Erythroblast (primary cell): ENCODE results near the gene MSTO1.
"Not testable (repeated sequence)": the region's sequence is repeated elsewhere in the genome, so short reads cannot be mapped to it uniquely, and the experiment has no call there.

Experiments
- DNase-seq, 2 experiments: peaks; one replicate each; lab custom pipeline; 2025; lab: John Stamatoyannopoulos, UW
- GATA1 ChIP-seq: IDR thresholded peaks from 2 replicates; pipeline ENCODE4 v1.6.1; 2011; ENCODE audit warnings: low read depth, mild to moderate bottlenecking, control low read depth, low read length, moderate library complexity
- POLR2A ChIP-seq: IDR thresholded peaks from 2 replicates; pipeline ENCODE4 v1.6.1; 2011; ENCODE audit warnings: mild to moderate bottlenecking, low read length

Gene MSTO1

GRCh38 chr1:155645648-155646047, 35.6 kb downstream of the MSTO1 start:
- DNase-seq = no peak
- TF ChIP-seq POLR2A = no peak
- TF ChIP-seq GATA1 = no peak

GRCh38 chr1:155646307-155646706, 36.3 kb downstream of the MSTO1 start:
- TF ChIP-seq POLR2A (no peak), GATA1 (no peak)
- DNase-seq = no peak

- TF ChIP-seq POLR2A (no peak), GATA1 (no peak)
- peak in 1 of 2 experiments; percentile 16 for DNase-seq
Observed at GRCh38 chr1:155648207-155649147, 38.5 kb downstream of the MSTO1 start.

GRCh38 chr1:155649676-155650075, 39.7 kb downstream of the MSTO1 start:
- DNase-seq = no peak
- TF ChIP-seq POLR2A = no peak
- TF ChIP-seq GATA1 = no peak

GRCh38 chr1:155650231-155650757, 40.3 kb downstream of the MSTO1 start:
- no peak for TF ChIP-seq GATA1
- TF ChIP-seq POLR2A = no peak
- DNase-seq = no peak

GRCh38 chr1:155651861-155652661, 42.0 kb downstream of the MSTO1 start:
- TF ChIP-seq GATA1 (no peak), POLR2A (no peak)
- no peak for DNase-seq

GRCh38 chr1:155652951-155653350, 42.9 kb downstream of the MSTO1 start:
- TF ChIP-seq GATA1 = no peak
- TF ChIP-seq POLR2A = no peak
- DNase-seq = no peak

GRCh38 chr1:155657463-155657862, 47.4 kb downstream of the MSTO1 start:
- no peak for DNase-seq
- TF ChIP-seq GATA1 = no peak
- no peak for TF ChIP-seq POLR2A

- DNase-seq = not testable (repeated sequence)
Observed at GRCh38 chr1:155661239-155661638, 51.2 kb downstream of the MSTO1 start.
